Erythroblast (primary cell): ENCODE results near the gene NOXA1.
"Not testable (repeated sequence)": the region's sequence is repeated elsewhere in the genome, so short reads cannot be mapped to it uniquely, and the experiment has no call there.

Experiments used
- DNase-seq, 2 experiments: peaks; one replicate each; lab custom pipeline; 2025; lab: John Stamatoyannopoulos, UW
- GATA1 ChIP-seq: IDR thresholded peaks from 2 replicates; pipeline ENCODE4 v1.6.1; 2011; ENCODE audit warnings: low read depth, mild to moderate bottlenecking, control low read depth, low read length, moderate library complexity
- POLR2A ChIP-seq: IDR thresholded peaks from 2 replicates; pipeline ENCODE4 v1.6.1; 2011; ENCODE audit warnings: mild to moderate bottlenecking, low read length

Gene NOXA1, protein sequence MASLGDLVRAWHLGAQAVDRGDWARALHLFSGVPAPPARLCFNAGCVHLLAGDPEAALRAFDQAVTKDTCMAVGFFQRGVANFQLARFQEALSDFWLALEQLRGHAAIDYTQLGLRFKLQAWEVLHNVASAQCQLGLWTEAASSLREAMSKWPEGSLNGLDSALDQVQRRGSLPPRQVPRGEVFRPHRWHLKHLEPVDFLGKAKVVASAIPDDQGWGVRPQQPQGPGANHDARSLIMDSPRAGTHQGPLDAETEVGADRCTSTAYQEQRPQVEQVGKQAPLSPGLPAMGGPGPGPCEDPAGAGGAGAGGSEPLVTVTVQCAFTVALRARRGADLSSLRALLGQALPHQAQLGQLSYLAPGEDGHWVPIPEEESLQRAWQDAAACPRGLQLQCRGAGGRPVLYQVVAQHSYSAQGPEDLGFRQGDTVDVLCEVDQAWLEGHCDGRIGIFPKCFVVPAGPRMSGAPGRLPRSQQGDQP

DNA sequence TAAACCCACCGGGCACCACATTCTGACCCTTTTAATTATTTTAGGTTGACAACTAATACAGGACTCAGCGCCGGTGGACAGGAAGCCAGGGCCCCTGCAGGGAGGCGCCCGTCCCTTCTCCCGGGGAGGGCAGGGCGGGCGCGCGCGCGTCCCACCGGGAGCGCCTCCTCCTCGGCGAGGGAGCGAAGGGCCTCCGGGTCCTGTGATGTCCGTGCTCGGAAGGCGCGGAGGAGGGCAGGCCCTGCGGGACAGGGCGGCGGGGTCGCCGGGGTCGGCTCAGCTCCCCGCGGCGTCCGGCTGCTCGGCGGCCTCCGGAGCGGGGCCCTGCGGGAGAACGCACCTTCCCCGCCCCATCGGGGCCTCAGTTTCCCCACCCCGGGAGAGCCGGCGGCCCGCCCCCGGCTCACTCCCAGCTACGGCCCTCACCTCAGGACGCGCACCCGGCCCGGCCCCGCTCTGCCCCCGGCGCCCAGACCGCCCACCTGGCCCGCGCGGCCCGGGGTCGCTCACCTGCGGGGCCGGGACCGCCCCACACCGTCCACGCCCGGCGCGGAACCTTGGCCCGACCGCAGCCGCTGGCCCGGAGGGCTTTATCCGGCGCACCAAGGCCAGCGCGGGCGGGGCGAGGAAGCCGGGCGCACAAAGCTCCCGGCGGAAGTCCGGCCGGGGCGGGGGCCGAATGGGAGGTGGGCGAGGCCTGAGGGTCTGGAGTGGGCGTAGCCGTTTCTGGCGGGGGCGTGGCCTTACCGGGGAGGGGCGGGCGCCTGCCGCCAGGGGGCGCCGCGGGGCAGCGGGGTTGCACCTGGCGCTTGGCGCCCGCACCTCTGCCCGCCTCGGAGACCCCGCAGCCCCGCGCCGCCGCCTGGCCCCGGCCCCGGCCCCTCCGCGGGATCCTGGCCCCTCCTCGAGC is at the start of gene NOXA1, which contains the start of gene EXD3:
NOXA1 (plus strand) TSS at position 790 of the 910 bp plus-strand sequence. CDS start 137 bp downstream, outside the sequence.
EXD3 (minus strand) TSS at position 559 of the 910 bp plus-strand sequence. CDS start 27,805 bp downstream, outside the sequence.
- TF ChIP-seq POLR2A = no peak
- no peak for TF ChIP-seq GATA1
- DNase-seq = peak; percentile 96 to 98

DNA sequence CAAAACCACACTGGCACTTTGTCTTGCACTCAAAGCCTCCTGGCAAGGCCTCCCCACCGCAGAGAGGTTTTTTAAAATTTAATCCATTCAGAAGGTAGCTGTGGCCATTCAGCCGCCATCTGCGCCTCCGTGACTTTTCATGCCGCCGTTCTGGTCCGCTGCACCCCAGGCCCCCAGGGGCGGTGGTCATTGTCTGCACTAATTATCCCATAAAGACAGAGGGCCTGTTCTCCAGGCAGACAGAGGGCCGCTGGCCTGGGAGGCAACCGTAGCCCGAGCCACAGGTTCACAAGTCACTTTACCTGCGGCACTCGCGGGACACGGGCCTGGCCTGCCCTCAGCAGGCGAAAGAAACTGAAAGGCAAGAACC is 49.6 kb upstream of the NOXA1 start:
- no peak for DNase-seq
- TF ChIP-seq POLR2A = no peak
- no peak for TF ChIP-seq GATA1

DNA sequence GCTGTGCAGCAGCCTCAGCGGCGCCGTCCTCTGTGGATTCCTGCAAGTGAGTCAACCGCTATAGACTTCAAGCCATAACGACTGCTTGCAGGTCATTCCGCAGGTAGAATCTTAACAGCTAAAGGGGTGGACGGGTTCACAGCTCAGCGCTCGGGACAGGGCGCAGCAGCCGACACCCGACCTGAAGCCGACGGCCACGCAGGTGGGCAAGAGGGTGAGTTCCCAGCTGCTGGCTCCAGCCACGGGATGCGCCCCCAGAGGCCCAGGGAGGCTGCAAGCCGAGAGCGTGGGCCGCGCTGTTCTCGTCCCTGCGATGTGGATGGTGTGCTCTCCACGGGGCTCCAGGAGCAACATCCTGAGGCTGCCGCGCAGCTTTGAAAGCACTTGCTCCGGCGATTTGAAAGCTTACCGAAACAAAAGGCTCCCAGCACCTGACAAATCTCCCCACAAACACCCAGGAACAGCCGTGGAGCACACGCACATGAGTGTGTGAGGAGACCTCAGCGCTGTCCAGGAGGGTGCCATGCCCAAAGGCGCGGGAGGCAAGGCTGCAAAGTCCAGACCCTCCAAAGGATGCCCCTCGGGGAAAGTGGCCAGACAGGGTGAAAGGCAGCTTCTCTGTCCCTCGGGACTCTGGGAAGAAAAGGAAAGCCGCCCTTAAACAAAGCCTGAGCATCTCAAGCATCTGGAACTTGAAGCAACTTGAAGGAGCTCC is 48.9 kb upstream of the NOXA1 start:
- DNase-seq = no peak
- TF ChIP-seq GATA1 (no peak), POLR2A (no peak)

DNA sequence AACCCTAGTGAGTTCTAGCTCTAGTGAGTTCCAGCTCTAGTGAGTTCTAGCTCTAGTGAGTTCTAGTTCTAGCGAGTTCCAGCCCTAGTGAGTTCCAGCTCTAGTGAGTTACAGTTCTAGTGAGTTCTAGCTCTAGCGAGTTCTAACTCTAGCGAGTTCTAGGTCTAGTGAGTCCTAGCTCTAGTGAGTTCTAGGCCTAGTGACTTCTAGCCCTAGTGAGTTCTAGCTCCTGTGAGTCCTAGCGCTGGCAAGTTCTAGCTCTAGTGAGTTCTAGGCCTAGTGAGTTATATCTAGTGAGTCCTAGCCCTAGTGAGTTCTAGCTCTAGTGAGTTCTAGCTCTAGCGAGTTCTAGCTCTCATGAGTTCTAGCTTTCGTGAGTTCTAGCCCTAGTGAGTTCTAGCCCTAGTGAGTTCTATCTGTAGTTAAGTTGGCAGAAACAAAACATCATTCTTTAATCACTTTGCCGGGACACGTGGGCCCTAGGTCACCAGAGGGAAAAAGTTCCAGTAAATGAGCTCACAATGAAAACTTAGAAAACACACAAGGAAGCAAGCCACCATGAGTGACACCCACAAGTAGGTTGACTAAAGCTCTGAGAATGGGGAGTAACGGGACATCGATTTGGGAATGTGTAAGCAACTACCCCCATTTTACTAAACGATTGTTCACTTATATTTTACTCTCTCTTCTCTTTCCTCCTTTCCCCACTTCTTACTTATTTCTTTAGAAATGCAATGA is 47.7 kb upstream of the NOXA1 start:
- TF ChIP-seq GATA1 (no peak), POLR2A (no peak)
- no peak for DNase-seq

DNA sequence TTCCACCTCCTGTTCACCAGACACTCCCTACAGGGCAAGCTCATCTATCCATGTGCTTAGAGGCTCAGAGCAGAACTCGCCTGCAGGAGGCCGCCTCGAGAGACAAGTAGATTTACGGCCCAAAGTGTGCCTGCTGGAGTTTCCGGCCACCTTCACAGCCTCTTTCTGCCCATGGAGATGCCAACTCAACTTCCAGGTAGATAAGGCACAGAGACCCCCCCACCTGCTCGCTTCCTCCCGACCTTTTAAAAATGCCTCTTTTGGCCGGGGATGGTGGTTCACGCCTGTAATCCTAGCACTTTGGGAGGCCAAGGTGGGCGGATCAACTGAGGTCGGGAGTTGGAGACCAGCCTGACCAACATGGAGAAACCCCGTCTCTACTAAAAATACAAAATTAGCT is 46.8 kb upstream of the NOXA1 start:
- DNase-seq = no peak
- TF ChIP-seq GATA1 (no peak), POLR2A (no peak)

DNA sequence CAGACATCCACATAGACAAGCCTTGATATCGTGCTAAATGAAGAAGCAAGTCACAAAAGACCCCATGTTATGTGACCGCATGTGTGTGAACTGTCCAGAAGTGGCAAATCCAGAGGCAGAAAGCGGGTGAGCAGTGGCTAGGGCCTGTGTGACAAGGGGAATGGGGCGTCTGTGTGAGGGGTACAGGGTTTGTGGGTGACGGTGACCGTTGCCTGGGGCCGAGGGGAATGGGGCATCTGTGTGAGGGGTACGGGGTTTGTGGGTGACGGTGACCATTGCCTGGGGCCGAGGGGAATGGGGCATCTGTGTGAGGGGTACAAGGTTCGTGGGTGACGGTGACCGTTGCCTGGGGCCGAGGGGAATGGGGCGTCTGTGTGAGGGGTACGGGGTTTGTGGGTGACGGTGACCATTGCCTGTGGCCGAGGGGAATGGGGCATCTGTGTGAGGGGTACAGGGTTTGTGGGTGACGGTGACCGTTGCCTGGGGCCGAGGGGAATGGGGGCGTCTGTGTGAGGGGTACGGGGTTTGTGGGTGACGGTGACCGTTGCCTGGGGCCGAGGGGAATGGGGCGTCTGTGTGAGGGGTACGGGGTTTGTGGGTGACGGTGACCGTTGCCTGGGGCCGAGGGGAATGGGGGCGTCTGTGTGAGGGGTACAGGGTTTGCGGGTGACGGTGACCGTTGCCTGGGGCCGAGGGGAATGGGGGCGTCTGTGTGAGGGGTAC is 44.3 kb upstream of the NOXA1 start:
- not testable (repeated sequence) for DNase-seq

DNA sequence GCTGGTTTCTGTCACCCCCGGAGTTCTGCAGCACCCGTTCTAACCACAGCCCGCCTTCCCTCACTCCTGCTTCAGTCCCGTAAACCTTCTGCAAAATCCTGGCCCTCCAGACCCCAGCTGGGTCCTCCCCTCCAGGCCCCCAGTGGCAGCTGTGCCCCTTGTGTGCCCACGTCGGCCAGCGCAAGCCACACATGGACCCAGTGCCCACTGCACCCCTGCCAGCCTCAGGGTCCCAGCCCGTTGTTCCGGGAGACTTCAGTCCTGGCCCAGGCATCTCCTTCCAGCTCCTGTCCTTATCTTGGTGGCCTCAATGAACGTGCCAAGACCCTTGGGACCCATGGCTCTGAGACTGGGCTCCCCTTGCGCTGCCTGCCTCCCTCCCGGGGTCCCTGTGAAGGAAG is 43.4 kb upstream of the NOXA1 start:
- no peak for DNase-seq
- TF ChIP-seq POLR2A (no peak), GATA1 (no peak)

DNA sequence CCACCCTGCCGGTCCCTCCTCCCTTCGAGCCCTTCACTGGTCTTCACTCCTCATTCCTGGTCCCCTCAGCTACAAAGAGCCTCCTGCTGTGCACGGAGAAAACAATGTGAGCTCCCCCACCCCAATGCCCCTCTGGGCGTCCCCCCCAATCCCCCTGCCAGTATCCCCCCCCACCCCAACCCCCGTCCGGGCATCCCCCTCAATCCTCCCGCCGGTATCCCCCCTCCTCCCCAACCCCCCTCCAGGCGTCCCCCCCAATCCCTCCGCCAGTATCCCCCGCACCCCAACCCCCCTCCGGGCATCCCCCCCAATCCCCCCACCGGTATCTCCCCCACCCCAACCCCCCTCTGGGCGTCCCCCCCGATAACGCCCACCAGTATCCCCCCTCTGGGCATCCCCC is 43.0 kb upstream of the NOXA1 start:
- TF ChIP-seq POLR2A (no peak), GATA1 (no peak)
- no peak for DNase-seq

DNA sequence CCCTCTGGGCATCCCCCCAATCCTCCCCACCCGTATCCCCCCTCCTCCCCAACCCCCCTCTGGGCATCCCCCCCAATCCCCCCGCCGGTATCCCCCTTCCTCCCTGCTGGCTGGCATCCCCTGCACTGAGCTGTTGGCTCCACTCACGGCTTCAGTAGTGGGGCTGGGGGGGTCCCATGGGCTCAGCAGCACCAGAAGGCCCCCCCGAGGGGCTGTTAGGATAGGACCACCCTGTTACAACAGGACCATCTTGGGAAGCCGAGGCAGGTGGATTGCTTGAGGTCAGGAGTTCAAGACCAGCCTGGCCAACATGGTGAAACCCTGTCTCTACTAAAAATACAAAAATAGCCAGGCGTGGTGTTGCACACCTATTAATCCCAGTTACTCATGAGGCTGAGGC is 42.6 kb upstream of the NOXA1 start:
- TF ChIP-seq GATA1 (no peak), POLR2A (no peak)
- DNase-seq = no peak

DNA sequence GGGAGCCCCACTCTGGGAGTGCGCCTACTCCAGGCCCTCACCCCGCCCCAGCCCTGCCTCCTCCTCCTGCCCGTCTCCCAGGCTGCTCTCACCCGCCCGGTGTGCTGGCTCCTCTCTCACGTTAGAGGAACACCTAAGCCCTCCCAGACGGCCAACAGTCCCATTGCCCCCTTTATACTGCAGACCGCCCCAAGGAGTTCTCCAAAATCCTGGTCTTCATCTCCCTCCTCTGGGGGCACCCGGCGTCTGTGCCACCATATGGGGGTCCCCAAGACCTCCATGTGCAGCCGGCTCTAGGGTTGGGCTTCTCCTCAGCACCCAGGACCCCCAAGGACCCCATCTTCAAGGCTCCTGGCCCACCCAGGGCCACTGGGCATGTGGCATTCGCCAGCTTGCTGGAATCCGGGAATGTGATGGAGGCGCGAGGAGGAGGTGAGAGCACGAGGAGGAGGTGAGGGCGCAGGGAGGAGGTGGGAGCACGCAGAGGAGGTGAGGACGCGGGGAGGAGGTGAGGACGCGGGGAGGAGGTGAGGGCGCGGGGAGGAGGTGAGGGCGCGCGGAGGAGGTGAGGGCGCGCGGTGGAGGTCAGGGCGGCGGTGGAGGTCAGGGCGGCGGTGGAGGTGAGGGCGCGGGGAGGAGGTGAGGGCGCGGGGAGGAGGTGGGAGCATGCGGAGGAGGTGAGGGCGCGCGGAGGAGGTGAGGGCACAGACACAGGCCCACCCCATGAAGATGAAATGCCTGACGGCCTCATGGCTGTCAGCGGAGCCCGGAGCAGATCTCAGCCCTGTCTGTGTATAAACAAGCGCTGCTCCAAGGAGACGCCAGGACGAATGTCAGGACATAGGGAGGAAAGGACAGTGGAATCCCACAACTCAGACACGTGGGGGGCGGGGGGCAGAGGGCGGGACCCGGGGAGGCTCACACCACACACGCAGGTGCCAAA is 41.4 kb upstream of the NOXA1 start:
- DNase-seq = no peak

DNA sequence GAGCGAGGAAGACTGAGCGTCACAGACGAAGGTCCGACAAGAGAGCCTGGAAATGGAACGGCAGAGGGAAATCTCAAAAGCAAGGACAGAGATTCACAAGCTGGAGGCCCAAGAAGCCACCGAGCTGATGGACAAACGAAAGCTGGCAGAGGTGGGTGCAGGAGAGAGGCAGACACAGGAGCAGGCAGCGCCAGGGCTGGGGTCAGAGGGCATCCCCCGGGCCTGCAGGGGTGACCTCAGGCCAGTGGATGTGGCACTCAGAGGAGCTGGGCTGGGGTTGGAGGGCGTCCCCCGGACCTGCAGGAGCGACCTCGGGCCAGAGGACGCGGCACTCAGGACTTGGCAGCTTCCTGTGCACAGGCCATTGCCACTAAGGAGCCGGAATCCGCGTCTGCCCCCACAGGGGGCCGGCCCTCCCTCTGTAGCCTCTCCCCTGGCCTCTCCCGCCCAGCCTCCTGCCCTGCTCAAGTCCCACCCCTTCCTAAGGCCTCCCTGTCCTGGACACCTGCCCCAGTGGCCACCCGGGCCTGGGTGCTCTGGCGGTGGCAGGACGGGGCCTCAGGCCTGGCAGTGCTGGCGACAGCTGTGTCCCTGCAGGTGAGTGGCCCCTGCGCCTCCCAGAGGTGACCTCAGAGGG is 40.6 kb upstream of the NOXA1 start:
- no peak for DNase-seq
- no peak for TF ChIP-seq GATA1
- TF ChIP-seq POLR2A = no peak

More for the DNA sequence above, 41.4 kb upstream of the NOXA1 start:
- TF ChIP-seq POLR2A = no peak
- no peak for TF ChIP-seq GATA1
